Measurements from ENCODE around the gene NAT14.
"Not testable (repeated sequence)": the region's sequence is repeated elsewhere in the genome, so short reads cannot be mapped to it uniquely, and the experiment has no call there.

NAT14 gene

GRCh38 chr19:55491546-55492360 is 6.8 kb downstream of the NAT14 start:
- Mint-ChIP-seq H3K4me3 (no peak overlapping the region), H3K27me3 (ENCODE audit: low read depth) (peaks cover 2% of the 10 kb centered on the region), H3K36me3 (ENCODE audit: low read depth) (no peaks in the 10 kb centered on the region), H3K4me1 (ENCODE audit: low read depth) (no peaks in the 10 kb centered on the region), H3K9me3 (no peaks in the 10 kb centered on the region), H3K27ac (no peak overlapping the region)
- DNase-seq (ENCODE audit: low spot score): no peak

DNA sequence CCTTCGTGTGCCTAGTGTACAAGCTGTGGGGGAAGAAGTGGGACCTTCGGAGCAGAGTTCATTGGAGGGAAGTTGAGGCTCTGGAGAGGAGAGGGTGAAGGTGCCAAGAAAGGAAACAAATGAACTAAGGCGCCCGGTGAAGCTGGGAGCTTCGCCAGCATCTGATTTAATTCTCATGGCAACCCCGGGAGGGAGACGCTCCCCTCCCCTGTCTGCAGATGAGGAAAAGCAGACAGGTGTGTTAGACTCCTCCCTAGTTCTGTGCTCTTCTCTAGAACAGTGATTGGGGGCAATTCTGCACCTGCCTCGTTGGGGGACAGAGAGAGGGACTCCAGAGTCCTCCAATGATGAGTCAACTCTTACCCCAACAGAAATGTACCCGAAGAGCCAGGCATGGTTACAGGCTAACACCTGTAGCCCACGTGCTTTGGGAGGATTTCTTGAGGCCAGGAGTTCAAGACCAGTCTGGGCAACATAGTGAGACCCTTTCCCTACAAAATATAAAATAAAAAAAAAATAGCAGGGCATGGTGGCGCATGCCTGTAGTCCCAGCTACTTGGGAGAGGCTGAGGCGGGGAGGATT is 7.5 kb downstream of the NAT14 start:
- Mint-ChIP-seq H3K36me3 (ENCODE audit: low read depth) (no peaks in the 10 kb centered on the region), H3K27ac (no peak overlapping the region), H3K4me1 (ENCODE audit: low read depth) (no peaks in the 10 kb centered on the region), H3K9me3 (no peaks in the 10 kb centered on the region), H3K4me3 (no peak overlapping the region), H3K27me3 (ENCODE audit: low read depth) (peaks cover 2% of the 10 kb centered on the region)
- DNase-seq (ENCODE audit: low spot score): no peak

DNA sequence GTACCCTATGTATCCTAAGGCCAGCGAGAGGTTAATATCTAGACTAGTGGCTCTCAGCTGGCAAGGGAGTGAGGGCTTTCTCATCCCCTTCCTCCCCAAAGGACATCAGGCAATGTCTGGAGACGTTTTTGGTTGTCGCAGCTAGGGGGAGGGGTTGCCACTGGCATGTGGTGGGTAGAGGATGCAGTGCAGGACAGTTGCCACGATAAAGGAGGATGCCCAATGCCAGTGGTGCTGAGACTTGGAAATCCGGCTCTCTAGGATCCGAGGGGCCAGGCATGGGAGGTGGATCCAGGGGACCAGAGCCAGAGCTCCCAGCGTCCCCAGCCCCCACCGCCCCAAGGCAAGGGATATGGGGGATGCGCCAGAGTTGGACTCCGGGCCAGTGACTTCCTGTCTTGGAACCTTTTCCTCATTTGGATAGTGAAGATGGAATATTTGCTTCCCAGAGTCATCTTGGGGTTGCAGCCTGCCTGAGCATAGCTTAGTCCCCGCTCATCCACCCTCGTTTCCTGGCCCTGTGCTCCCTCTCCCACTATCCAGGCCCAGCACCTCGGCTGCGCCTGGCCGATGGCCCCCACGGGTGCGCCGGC is 8.2 kb downstream of the NAT14 start:
- peaks cover 2% of the 10 kb centered on the region for H3K27me3 Mint-ChIP-seq (ENCODE audit: low read depth)
- no peaks in the 10 kb centered on the region for H3K9me3 Mint-ChIP-seq

DNA sequence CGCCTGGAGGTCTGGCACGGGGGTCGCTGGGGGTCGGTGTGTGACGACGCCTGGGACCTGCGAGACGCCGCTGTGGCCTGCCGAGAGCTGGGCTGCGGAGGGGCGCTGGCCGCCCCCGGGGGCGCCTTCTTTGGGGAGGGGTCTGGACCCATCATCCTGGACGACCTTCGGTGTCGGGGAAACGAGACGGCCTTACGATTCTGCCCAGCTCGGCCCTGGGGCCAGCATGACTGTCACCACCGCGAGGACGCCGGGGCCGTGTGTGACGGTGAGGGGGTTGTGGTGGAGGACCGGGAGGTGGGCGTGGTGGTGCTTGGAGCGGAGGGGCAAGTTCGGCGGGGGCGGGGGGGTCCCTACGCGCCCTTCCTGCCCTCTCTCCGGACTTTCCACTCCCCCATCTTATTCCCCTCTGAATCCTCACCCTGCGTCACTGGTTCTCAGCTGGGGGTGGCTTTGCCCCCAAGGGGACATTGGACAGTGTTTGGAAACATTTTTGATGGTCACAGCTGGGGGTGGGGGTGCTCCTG is 8.7 kb downstream of the NAT14 start:
- DNase-seq (ENCODE audit: low spot score): no peak
- no peaks in the 10 kb centered on the region for H3K9me3 Mint-ChIP-seq
- no peaks in the 10 kb centered on the region for H3K4me1 Mint-ChIP-seq (ENCODE audit: low read depth)
- H3K27ac Mint-ChIP-seq: no peak overlapping the region
- peaks cover 2% of the 10 kb centered on the region for H3K27me3 Mint-ChIP-seq (ENCODE audit: low read depth)
- H3K4me3 Mint-ChIP-seq: no peak overlapping the region
- no peaks in the 10 kb centered on the region for H3K36me3 Mint-ChIP-seq (ENCODE audit: low read depth)

More for the DNA sequence above, 8.2 kb downstream of the NAT14 start:
- DNase-seq (ENCODE audit: low spot score): no peak
- Mint-ChIP-seq H3K27ac (no peak overlapping the region), H3K4me1 (ENCODE audit: low read depth) (no peaks in the 10 kb centered on the region), H3K36me3 (ENCODE audit: low read depth) (no peaks in the 10 kb centered on the region), H3K4me3 (no peak overlapping the region)

DNA sequence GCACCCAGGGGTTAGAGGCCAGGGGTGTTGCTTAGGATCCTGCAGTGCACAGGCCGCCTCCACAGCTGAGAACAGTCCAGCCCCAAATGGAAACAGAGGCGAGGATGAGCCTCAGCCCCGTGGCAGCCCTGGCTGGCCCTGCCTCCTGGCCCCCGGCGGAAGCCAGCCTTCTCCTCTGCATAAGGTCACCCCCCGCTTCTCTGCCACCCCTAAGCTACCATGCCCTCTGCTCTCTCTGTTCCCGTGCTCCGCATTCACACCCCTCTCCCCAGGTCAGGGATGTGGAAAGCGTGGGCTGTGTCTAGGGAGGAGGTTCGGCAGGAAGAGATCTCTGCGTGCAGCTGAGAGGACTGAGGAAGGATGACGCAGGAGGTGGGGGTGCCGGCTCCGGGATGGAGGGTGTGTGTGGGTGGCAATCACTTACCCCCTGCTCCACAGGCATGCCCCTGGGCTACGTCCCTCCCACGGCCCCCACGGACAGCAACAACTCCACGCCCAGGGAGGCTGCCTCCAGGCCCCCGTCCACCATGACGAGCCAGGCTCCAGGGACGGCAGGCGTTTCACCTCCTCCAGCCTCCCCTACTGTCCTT is 9.3 kb downstream of the NAT14 start:
- no peaks in the 10 kb centered on the region for H3K36me3 Mint-ChIP-seq (ENCODE audit: low read depth)
- H3K27me3 Mint-ChIP-seq (ENCODE audit: low read depth): peaks cover 2% of the 10 kb centered on the region
- DNase-seq (ENCODE audit: low spot score): no peak
- H3K27ac Mint-ChIP-seq: no peak overlapping the region
- H3K4me3 Mint-ChIP-seq: no peak overlapping the region
- H3K9me3 Mint-ChIP-seq: no peaks in the 10 kb centered on the region
- H3K4me1 Mint-ChIP-seq (ENCODE audit: low read depth): no peaks in the 10 kb centered on the region

GRCh38 chr19:55495646-55496349 is 10.8 kb downstream of the NAT14 start:
- Mint-ChIP-seq H3K4me1 (ENCODE audit: low read depth) (no peaks in the 10 kb centered on the region), H3K36me3 (ENCODE audit: low read depth) (no peaks in the 10 kb centered on the region), H3K27me3 (ENCODE audit: low read depth) (peaks cover 2% of the 10 kb centered on the region), H3K4me3 (no peak overlapping the region), H3K9me3 (no peaks in the 10 kb centered on the region), H3K27ac (no peak overlapping the region)
- DNase-seq (ENCODE audit: low spot score): no peak

GRCh38 chr19:55496820-55497219 is 11.8 kb downstream of the NAT14 start:
- DNase-seq (ENCODE audit: low spot score); H3K9me3 Mint-ChIP-seq; H3K4me3 Mint-ChIP-seq; H3K36me3 Mint-ChIP-seq (ENCODE audit: low read depth); H3K27ac Mint-ChIP-seq; H3K4me1 Mint-ChIP-seq (ENCODE audit: low read depth); H3K27me3 Mint-ChIP-seq (ENCODE audit: low read depth): not testable (repeated sequence)

- H3K4me3 Mint-ChIP-seq: no peak overlapping the region
- H3K27ac Mint-ChIP-seq: no peak overlapping the region
- H3K36me3 Mint-ChIP-seq (ENCODE audit: low read depth): peaks cover 5% of the 10 kb centered on the region
- no peaks in the 10 kb centered on the region for H3K27me3 Mint-ChIP-seq (ENCODE audit: low read depth)
- peaks cover 5% of the 10 kb centered on the region for H3K9me3 Mint-ChIP-seq
- H3K4me1 Mint-ChIP-seq (ENCODE audit: low read depth): peaks cover 7% of the 10 kb centered on the region
- DNase-seq (ENCODE audit: low spot score): no peak
These were observed 12.8 kb downstream of the NAT14 start for GRCh38 chr19:55497763-55498162.

- H3K4me1 Mint-ChIP-seq (ENCODE audit: low read depth): peaks cover 10% of the 10 kb centered on the region
- H3K4me3 Mint-ChIP-seq: no peak overlapping the region
- peaks cover 9% of the 10 kb centered on the region for H3K9me3 Mint-ChIP-seq
- H3K36me3 Mint-ChIP-seq (ENCODE audit: low read depth): peaks cover 7% of the 10 kb centered on the region
- no peak for DNase-seq (ENCODE audit: low spot score)
- H3K27ac Mint-ChIP-seq: no peak overlapping the region
- no peaks in the 10 kb centered on the region for H3K27me3 Mint-ChIP-seq (ENCODE audit: low read depth)
These were observed 13.4 kb downstream of the NAT14 start for GRCh38 chr19:55498246-55498840.

DNA sequence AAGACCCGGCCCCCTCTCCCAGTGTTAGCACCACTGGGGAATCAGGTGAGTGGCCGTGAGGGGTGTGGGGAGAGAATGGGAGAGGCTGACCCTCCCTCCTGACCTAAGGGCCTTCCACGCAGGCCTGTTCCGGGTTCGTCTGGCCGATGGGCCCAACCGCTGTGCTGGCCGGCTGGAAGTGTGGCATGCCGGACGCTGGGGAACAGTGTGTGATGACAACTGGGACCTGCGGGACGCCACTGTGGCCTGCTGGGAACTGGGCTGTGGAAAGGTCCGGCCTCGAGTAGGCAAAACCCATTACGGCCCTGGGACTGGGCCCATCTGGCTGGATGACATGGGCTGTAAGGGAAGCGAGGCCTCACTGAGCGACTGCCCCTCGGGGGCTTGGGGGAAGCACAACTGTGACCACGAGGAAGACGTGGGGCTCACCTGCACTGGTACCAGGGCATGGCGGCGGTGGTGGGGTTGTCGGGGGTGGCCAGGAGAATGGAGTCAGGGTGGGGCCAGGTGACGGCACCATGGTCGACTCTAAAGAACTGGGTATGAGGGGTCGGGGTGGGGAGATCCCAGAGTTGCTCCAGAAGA is 15.5 kb downstream of the NAT14 start:
- H3K4me1 Mint-ChIP-seq (ENCODE audit: low read depth): peaks cover 14% of the 10 kb centered on the region
- H3K27ac Mint-ChIP-seq: no peak overlapping the region
- H3K36me3 Mint-ChIP-seq (ENCODE audit: low read depth): peaks cover 9% of the 10 kb centered on the region
- H3K9me3 Mint-ChIP-seq: peaks cover 10% of the 10 kb centered on the region
- no peak for DNase-seq (ENCODE audit: low spot score)
- no peaks in the 10 kb centered on the region for H3K27me3 Mint-ChIP-seq (ENCODE audit: low read depth)
- no peak overlapping the region for H3K4me3 Mint-ChIP-seq

DNA sequence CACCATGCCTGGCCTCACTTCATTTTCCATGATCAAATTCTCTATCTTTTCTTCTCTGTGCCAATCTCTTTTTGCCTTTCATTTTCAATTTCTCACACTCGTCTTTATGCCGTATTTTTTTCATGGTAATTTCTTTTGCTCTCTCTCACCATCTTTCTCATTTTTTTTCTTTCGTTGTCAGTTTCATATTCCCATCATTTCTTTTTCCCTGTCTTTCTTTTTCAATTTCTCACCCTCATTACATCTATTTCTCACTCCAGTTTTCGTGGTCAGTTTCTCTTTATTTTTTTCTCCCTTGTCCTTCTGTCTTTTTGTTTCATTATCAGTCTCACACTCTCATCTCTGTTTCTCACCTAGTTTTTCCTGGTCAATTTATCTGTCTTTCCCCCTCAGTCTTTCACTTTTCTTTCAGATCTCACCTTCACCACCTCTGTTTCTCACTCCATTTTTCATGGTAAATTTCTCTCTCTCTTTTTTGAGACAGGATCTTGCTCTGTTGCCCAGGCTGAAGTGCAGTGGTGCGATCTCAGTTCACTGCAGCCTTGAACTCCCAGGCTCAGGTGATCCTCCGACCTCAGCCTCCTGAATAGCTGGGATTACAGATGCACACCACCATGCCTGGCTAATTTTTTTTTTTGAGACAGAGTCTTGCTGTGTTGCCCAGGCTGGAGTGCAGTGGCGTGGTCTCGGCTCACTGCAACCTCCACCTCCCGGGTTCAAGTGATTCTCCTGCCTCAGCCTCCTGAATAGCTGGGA is 17.4 kb downstream of the NAT14 start:
- peaks cover 9% of the 10 kb centered on the region for H3K36me3 Mint-ChIP-seq (ENCODE audit: low read depth)
- peaks cover 10% of the 10 kb centered on the region for H3K9me3 Mint-ChIP-seq
- H3K4me3 Mint-ChIP-seq: no peak overlapping the region
- DNase-seq (ENCODE audit: low spot score): no peak
- peaks cover 14% of the 10 kb centered on the region for H3K4me1 Mint-ChIP-seq (ENCODE audit: low read depth)
- peak overlapping the region; percentile 20 for H3K27ac Mint-ChIP-seq
- no peaks in the 10 kb centered on the region for H3K27me3 Mint-ChIP-seq (ENCODE audit: low read depth)

GRCh38 chr19:55503157-55503501 is 18.1 kb downstream of the NAT14 start:
- peak overlapping the region; percentile 82 for H3K4me3 Mint-ChIP-seq
- H3K36me3 Mint-ChIP-seq (ENCODE audit: low read depth): peaks cover 9% of the 10 kb centered on the region
- H3K27ac Mint-ChIP-seq: peak overlapping the region; percentile 85
- no peaks in the 10 kb centered on the region for H3K27me3 Mint-ChIP-seq (ENCODE audit: low read depth)
- H3K9me3 Mint-ChIP-seq: peaks cover 10% of the 10 kb centered on the region
- DNase-seq (ENCODE audit: low spot score): no peak
- peaks cover 14% of the 10 kb centered on the region for H3K4me1 Mint-ChIP-seq (ENCODE audit: low read depth)
